GM18502 (cell line): Measurements from ENCODE around the gene INSIG1.
A peak's percentile ranks its signal among the peaks of the same experiment; 100 is the strongest.

Source experiments
- ATAC-seq: cut with Tn5 transposase; IDR thresholded peaks from one replicate; pipeline ENCODE4 v1.9.1; 2021; ENCODE audit warnings: mild to moderate bottlenecking; ENCODE audit not compliant: unreplicated experiment, poor library complexity

INSIG1 gene

DNA sequence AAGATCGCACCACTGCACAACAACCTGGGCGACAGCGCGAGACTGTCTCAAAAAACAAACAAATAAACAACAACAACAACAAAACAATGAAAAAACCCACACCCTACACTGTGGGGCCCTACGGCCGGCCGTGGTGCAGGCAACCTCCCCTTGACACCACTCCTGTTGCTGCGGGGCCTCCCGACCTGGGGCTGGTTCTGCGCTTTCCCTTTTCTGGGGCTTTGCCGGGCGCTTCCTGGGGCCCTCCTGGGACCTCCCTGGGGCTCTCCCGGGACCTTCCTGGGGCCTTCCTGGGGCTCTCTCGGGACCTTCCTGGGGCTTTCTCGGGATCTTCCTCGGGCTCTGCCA lies 46.6 kb downstream of the INSIG1 start:
- ATAC-seq = peak; percentile 27

DNA sequence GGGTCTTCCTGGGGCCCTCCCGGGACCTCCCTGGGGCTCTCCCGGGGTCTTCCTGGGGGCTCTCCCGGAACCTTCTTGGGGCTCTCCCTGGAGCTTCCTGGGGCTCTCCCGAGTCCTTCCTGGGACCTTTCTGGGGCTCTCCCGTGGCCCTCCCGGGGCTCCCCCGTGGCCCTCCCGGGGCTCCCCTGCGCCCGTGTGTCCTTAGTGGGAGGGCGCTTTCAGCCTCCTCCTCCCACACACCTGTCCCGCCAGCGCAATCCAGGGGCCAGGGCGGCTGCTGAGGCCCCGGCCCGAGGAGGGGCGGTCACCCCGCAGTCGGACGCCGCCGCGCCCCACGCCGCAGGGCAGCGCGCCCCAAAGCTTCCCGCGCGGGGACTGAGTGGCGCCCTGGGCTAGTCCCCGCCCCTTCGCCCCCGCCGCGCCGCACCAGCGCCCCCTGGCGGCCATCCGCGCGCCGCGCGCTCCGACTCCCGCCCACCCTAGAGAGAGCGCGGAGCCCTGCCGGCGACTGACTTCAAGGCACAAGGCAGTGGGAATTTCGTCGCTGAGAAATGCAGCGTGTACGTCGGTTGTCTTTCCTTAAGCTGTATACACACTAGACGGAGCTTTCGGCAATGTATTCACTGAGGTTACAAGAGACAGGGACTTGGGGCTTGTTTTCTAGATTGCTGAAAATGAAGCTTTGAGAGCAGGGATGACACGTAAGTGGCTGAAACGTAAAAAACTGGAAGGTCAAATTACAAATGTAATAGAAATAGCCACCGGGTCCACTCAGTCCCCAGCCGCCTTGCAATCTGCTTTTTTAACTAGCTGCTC lies 47.1 kb downstream of the INSIG1 start:
- ATAC-seq = peak; percentile 88

DNA sequence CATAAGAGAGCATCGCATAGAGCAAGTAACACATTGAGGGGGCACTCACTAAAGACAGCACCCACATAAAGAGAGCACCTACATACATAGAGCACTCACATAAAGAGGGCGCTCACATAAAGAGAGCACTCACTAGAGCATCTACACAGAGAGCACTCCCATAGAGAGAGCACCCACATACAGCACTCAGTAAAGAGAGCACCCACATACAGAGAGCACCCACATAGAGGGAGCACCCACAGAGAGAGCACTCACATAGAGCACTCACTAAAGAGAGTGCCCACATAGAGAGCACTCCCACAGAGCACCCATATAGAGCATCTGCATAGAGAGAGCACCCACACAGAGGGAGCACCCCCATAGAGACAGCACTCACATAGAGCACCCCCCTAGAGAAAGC lies 47.8 kb downstream of the INSIG1 start:
- ATAC-seq = peak; percentile 11

DNA sequence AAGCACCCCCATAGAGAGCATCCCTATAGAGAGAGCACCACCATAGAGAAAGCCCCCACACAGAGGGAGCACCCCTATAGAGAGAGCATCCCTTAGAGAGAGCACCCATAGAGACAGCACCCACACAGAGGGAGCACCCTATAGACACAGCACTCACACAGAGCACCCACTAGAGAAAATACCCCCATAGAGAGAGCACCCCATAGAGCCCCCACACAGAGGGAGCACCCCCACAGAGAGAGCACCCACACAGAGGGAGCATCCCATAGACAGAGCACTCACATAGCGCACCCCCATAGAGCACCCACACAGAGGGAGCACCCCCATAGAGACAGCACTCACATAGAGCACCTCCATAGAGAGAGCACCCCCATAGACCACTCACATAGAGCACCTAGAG lies 48.6 kb downstream of the INSIG1 start:
- no peak for ATAC-seq

DNA sequence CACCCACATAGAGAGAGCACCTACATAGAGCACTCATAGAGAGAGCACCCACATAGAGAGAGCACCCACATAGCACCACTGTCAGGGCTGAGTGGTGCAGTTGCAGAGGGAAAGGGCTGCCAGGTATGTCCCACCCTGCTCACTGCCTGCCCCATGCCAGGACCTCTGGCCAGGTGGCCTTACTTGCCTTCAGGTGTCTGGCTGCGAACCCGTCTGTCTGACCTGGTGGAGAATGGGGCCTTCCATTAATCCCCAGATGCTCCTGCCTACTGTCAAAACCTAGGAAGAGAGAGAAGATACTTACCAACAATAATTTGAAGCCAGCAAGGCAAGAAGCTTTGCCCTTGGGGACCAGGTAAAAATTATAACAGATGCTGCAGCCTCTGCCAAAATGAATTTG lies 51.1 kb downstream of the INSIG1 start:
- no peak for ATAC-seq

DNA sequence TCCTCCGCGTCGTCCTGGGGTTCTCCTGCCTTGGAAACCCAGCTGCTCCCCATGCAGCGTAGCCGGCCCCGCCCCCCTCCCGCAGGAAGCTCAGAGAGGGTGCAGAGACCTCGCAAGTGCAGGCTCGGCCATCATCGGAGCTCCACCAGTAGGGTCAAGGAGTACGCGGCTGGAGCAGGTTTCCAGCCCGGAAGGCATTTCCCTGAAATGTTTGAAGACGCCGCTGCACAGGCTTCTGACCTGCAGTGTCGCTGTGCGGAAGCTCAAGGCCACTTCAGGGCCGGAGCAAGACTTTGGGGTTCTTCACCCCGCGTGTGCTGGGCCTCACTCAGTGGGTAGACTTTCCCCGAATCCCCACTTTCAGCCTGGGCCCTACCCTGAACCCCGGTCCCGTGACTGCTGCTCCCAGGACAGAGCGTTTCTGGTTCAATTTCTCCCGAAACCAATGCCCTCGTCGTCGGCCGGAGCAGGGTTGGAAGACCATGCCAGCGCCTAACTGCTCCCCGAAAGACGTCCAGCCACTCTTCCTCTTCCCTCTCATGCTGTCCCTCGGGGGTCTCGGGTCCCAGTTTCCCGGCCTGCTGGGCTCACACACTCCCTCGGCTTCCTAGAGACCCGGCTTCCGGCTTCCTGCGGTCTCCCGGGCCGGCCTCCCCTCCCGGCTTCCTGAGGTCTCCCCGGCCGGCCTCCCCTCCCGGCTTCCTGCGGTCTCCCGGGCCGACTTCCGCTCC lies 52.1 kb downstream of the INSIG1 start:
- ATAC-seq = no peak

DNA sequence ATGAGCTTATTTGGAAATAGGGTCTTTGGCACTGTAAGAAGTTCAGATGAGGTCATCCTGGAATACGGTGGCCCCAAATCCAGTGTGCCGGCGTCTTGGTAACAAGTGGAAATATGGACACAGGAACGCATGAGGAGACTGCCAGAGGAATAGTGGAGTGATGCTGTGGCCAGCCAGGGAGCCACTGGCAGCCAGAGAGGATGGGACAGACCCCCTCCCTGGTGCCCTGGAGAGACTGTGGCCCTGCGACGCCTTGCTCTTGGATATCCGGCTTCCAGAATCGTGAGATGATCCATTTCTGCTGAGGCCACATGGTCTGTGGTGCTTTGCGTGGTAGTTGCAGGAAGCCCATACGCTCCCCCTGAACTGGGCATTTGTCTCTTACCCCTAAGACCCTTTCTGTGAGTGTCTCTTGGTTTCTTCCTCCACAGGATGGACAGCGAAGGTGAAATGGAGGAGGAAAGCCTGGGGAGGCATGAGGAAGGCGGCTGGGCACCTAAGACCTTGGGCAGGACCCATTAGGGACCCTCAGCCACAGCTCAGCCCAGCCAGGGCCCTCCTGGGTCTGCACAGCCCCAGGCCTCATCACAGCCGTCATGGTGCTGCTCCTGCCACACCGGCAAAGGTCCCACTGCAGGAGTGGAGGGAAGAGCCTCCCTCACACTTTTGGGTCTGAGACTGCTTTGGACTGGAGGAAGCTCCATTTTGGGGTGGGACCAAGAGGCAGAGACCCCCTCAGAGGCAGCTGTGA lies 53.6 kb downstream of the INSIG1 start:
- no peak for ATAC-seq

DNA sequence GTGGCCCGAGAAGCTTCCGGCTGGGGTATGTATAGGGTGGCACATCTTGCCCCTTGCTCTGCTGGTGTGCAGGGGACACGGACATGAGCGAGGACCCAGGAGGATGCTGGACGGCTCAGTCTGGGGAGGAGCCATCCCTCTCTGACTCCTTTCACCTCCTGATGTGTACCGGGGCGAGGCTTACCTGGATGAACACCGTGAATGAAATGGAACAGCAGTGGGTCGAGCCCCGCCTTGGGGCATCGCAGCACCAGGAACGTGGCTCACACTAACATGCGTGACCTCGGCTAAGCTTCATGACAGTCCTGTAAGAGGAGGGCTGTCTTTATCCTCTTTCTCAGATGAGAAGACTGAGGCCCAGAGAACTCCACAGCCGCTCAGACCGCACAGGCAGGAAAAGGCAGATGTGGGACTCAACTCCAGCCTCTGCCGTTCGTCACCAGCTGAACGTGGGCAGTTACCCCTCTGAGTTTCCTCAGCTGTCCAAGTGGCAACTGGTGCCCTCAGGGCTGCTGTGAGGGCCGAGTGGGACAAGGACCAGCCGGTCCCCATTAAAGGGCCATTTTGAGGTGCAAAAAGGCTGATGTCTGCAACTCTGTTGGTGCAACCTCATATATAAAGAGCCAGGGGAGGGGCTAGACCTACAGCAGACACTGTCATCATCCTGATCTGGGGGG lies 54.5 kb downstream of the INSIG1 start:
- no peak for ATAC-seq

DNA sequence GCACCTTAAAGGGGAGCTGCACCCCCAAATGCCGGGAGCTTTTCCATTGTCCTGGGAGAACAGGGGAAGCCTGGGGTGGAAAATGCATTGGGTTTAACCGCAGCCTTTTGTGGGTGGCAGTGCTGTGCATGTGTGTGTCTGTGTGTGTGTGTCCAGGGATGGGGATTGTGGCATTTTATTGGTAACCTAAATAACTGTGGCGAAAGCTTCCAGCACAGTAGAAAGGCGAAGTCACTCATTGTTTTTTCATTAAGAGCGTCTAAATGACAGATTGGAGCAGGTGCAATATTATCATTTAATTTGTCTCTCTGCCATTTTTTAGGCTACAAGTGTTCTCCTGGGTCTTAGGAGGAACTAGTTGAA lies 55.1 kb downstream of the INSIG1 start:
- ATAC-seq = no peak

DNA sequence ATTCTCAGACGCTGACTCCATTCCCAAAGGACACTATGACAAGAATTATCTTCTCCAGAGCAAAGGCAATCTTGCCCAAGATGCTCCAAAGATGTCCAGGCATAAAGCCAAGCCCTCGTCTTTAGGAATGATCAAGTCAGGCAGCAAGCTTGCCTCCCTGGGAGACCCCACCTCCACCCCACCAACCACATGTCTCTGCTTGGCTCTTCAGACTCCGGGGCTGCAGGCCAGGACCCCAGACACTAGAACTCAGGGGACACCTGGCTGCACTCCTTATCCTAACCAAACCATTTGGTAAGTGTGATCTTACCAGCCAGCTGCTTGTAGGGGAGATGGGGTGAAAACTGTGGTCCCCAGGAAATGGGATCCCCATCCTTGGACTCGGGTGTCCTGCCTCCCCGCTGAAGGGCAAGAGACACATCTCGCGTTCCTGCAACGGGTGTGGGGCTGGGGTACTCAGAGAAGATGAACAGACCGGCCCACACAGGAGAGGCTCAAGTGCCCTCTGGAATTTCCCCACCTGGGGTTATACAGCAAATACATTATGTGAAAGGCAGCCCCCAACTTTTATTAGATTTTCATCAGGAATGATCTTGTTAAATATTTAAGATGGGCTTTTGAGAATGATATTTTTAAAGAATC lies 55.7 kb downstream of the INSIG1 start:
- ATAC-seq = no peak

DNA sequence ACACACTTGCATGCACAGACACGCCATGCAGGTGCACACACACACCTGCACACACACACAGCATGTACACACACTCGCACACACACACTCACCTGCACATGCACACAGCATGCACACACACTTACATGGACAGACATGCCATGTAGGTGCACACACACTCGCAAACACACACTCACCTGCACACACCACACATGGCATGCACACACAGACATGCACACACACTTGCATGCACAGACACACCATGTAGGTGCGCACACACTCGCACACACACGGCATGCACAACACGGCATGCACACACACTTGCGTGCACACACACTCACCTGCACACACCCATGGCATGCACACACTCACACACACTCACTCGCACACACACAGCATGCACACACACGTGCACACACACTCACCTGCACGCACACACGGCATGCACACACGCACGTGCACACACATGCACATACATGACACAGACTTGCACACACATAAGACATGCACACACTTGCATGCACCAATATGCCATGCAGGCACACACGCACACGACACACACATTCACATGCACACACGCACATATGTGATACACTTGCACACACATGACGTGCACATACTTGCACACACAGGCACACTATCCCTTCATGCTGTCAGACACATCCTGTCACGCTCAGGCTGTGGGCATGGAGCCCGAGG lies 56.8 kb downstream of the INSIG1 start:
- ATAC-seq = no peak

DNA sequence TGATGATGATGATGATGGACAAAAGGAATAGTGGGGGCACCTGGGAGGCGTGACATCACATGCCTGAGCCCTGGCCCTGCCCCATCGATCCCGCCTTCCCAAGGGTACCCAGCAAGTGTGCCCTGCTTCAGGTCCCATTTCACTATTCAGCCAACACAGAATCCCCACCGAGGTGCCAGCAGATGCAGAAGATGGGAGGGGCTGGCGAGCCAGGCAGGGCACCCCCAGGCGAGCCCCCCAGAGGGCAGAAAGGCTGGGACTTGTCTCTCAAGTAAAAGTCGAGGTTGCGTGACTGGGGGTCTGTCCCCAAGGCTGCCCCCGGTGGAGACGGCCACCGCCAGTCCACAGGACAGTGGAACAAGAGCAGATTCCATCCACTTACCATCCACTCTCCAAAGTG lies 57.5 kb downstream of the INSIG1 start:
- no peak for ATAC-seq

DNA sequence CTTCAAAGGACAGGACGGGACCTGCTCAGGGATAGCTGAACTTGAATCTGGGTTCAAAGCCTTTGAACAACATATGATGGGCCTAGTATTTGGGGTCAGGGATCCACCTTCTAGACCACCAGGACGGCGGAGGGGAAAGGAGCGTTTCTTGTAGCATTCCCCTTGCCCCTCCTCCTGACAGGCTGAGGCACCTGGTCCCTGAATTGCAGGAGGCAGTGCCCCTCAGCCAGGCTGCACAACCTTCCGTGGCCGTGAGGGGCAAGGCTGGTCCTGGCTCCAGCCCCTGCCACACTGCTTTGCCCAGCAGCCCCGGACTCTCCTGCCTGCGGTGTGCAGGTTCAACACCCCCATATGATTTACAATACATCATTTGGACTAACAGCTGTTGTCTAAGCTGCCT lies 58.1 kb downstream of the INSIG1 start:
- no peak for ATAC-seq

DNA sequence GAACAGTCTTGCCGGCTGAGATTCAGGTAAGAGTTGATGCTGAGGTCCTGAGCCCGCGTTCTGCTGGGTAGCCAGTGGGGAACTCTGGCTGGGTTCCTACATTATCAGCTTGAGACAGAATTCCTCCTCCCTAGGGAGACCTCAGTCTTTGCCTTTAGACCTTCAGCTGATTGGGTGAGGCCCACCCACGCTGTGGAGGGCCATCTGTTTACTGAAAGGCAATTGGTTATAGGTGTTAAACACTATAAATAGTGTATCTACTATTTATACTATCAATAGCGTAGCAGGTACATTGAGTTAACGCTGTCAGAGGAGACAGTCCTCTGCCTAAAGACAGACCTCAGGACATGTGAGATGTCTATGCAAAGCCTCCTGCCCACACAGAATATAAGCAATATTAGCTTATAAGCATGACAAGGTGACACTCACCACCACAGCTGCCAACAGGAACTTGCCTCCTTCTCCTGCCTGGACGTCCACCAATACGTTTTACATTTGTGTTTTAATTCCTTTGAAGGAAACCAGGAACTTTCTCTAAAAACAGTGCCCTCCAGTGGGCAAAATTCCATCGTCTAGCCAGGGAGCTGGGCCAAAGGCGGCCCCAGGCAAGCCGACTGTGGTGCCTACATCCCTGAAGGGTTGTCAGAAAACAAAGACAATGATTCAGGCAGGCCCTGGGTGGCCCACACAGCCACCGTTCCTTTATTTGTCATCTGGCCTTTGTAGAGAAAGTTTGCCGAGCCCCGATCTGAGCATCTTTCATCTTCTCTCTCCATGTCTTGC lies 58.8 kb downstream of the INSIG1 start:
- no peak for ATAC-seq

DNA sequence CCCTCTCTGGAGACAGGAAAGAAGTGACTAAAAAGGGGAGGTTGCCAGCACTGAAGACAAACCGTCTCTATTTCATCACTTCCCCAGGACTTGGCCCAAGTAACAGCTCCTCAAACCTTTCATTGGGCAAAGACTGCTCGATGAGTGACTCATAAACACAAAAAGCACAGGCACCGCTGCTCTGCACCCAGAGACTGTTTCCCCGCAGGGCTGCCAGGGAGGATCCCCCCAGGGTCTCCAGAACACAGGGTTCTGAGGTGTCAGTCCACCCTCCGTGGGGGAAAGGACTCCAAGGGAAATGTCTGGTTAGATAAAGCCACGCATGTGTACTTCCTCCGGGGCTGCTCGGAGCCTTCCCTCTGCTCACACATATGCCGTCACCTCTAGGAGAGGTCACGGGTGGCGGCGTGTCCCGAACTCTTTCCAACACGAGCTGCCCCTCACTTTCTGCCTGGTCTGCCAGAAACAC lies 59.9 kb downstream of the INSIG1 start:
- no peak for ATAC-seq

DNA sequence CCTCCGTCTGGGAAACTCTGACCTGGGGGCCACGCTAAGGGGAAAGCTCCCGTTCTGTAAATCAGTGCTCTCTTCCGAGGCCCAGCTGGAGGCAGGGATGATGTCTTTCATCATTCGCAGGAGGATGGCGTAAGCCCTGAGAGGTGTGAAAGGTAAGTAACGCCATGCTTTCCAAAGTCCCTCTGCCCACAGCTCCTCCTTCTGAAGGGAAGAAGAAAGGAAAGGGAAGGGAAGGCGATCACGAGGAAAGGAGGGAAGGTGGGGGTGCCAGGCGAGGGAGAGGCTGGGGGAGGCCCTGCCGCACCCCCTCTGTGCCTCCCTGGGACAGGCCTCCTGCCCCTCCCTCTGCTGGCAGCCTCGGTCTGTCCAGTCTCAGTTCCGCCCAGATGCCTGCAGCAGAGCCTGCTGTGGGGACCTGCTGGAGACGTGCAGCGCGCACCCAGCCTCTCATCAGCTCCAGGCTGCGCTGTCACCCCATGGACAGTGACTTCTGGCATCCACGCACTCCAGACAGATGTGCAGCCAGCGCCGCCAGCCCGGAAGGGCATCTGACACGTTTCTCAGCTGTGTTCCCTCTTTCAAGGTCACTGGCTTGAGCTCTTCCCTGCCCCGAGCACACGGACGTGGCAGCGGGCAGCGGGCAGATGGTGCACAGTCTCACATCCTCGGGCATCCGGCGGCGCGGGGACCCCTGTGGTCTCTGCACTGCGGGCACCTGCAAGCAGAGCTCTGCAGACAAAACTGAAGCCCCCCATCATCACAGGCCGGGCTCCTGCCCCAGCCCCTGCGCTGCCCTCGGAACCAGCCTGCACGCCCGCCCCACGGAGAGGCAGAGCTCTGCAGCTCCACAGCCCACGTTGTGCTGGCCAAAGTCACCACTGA lies 60.6 kb downstream of the INSIG1 start:
- ATAC-seq = no peak

DNA sequence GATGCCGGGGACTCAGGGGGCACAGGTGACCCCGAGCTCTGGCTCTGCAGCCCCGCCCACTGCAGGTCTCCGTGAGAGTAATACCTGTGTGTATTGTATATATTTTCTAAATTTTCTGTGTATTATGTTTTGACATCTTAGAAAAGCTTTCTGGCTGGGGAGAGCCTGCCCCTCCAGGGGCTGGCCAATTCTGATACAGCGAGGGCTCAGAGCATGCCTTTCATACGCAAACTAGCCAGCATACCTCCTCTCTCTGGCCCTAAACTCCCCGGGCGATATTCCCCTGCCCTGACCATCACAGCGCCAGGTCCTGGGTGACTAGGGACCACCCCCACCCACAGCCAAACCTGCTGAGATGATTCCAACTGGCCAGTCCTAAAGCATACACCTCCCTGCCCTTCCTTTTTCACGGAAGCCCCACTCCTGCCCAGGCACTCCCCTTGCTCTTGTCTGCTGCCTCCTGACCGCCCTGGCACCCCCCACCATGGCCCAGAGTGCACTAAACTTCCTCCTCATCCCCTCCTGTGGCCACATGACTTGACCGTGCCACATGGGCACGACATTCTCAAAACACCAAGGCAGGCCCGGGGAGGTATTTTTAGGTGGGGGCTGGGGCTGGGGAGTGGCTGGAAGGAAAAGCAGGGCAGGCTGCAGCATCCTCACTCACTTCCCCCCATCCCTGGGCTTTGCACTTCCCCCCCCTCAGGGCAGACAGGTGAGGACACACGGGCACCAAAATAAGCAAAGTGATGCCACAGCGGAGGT lies 61.5 kb downstream of the INSIG1 start:
- no peak for ATAC-seq
